ENCODE results near the gene RALGPS2.
"Not testable (repeated sequence)": the region's sequence is repeated elsewhere in the genome, so short reads cannot be mapped to it uniquely, and the experiment has no call there.

RALGPS2 gene

GRCh38 chr1:178844436-178844835 is 119.4 kb downstream of the RALGPS2 start:
- no peak for DNase-seq (ENCODE audit: low spot score)
- no peak for TF ChIP-seq CTCF (IDR thresholded peaks at IDR 0.05; ENCODE audit: extremely low read depth, missing control alignments)

- DNase-seq (ENCODE audit: low spot score), result no peak
- TF ChIP-seq CTCF (IDR thresholded peaks at IDR 0.05; ENCODE audit: extremely low read depth, missing control alignments), result no peak
Observed at GRCh38 chr1:178846306-178846705, 121.3 kb downstream of the RALGPS2 start.

GRCh38 chr1:178847396-178847849 is 122.4 kb downstream of the RALGPS2 start:
- DNase-seq (ENCODE audit: low spot score), result no peak

GRCh38 chr1:178847919-178848318 is 122.9 kb downstream of the RALGPS2 start:
- not testable (repeated sequence) for DNase-seq (ENCODE audit: low spot score)

More at GRCh38 chr1:178847396-178847849, 122.4 kb downstream of the RALGPS2 start:
- no peak for TF ChIP-seq CTCF (IDR thresholded peaks at IDR 0.05; ENCODE audit: extremely low read depth, missing control alignments)

GRCh38 chr1:178849918-178850317 is 124.9 kb downstream of the RALGPS2 start:
- no peak for DNase-seq (ENCODE audit: low spot score)
- no peak for TF ChIP-seq CTCF (IDR thresholded peaks at IDR 0.05; ENCODE audit: extremely low read depth, missing control alignments)

GRCh38 chr1:178857126-178857525 is 132.1 kb downstream of the RALGPS2 start:
- DNase-seq (ENCODE audit: low spot score), result no peak
- no peak for TF ChIP-seq CTCF (IDR thresholded peaks at IDR 0.05; ENCODE audit: extremely low read depth, missing control alignments)

- DNase-seq (ENCODE audit: low spot score), result no peak
- no peak for TF ChIP-seq CTCF (IDR thresholded peaks at IDR 0.05; ENCODE audit: extremely low read depth, missing control alignments)
Observed at GRCh38 chr1:178862416-178862815, 137.4 kb downstream of the RALGPS2 start.

GRCh38 chr1:178862864-178863263 is 137.8 kb downstream of the RALGPS2 start:
- TF ChIP-seq CTCF (IDR thresholded peaks at IDR 0.05; ENCODE audit: extremely low read depth, missing control alignments), result no peak
- DNase-seq (ENCODE audit: low spot score), result no peak
